Fibroblast of lung (primary cell): ENCODE measurements around the gene RUBCN.

ENCODE experiments used
- CTCF ChIP-seq, 2 donors: IDR thresholded peaks in 1 of 2; conservative IDR thresholded peaks in 1 of 2; 1 replicate in 1 of 2; 2 replicates in 1 of 2; pipeline ENCODE4 v1.5.1; 2011 to 2012; ENCODE audit warnings: low read length in 2 of 2, control low read depth in 1 of 2, inconsistent platforms in 1 of 2, low read depth in 1 of 2, mild to moderate bottlenecking in 1 of 2
- EZH2 ChIP-seq: IDR thresholded peaks from 2 replicates; pipeline ENCODE4 v1.5.1; 2012; ENCODE audit warnings: low read length, control low read depth, mild to moderate bottlenecking; ENCODE audit errors: missing control alignments

DNA sequence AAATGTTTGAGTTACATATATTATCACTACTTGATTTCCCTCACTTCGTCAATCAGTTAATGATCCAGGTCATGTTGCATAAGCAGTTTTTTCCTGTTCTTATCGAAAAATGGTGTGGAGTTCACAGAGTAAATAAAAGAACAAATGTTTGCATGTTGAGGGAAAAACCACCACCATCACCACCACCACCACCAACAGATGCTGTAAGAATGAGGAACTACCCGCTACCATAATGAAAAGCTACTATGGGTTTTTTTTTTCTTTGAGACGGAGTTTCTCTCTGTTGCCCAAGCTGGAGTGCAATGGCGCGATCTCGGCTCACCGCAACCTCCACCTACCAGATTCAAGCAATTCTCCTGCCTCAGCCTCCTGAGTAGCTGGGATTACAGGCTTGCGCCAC is 27.6 kb downstream of the RUBCN start:
- no peak for TF ChIP-seq CTCF (conservative IDR thresholded peaks at IDR 0.05 in 1 of 2, IDR thresholded peaks at IDR 0.05 in 1 of 2; ENCODE audit: low read depth in 1 of 2, low read length in 2 of 2)
- no peak for TF ChIP-seq EZH2
